Rectal smooth muscle tissue (tissue), 1 donor: ENCODE data around the gene TNFRSF25.

ENCODE experiments used
- H3K27ac ChIP-seq: one replicate; pipeline ENCODE4 v1.7.0; 2013; ENCODE audit warnings: low read depth, low read length, inconsistent platforms
- H3K27me3 ChIP-seq: one replicate; pipeline ENCODE4 v1.7.0; 2013; ENCODE audit warnings: low read length; ENCODE audit not compliant: control insufficient read depth, insufficient read depth
- H3K36me3 ChIP-seq: one replicate; pipeline ENCODE4 v1.7.0; 2013; ENCODE audit warnings: low read length; ENCODE audit not compliant: control insufficient read depth, insufficient read depth
- H3K4me1 ChIP-seq: one replicate; pipeline ENCODE4 v1.7.0; 2013; ENCODE audit warnings: low read length; ENCODE audit not compliant: control insufficient read depth, insufficient read depth
- H3K4me3 ChIP-seq: one replicate; pipeline ENCODE4 v1.7.0; 2013; ENCODE audit warnings: low read length
- H3K9ac ChIP-seq: one replicate; pipeline ENCODE4 v1.7.0; 2013; ENCODE audit warnings: low read length

The TNFRSF25 gene

DNA sequence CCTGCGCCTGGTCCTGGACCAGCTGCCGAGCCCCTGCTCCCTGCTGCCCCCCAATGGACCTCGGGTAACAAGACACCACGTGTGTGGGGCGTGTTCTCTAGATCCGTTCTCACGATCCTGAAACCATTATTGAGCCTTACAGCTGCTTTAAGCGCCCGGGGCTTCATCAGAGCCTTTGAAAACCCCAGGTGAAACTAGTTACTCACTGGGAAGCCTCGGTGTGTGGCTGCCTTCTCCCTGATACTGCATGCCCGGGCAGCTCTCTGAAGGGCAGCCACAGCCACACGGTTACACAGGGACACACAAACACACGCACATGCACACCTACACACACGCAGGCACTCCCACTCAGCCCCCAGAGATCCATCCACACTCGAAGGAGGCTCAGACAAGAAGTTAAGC, 51.5 kb downstream of the TNFRSF25 start:
- Histone ChIP-seq H3K27me3 (peaks cover 11% of the 10 kb centered on the region), H3K36me3 (no peaks in the 10 kb centered on the region), H3K4me3 (no peak overlapping the region), H3K4me1 (no peaks in the 10 kb centered on the region), H3K9ac (no peak overlapping the region), H3K27ac (no peak overlapping the region)

- no peaks in the 10 kb centered on the region for H3K4me1 ChIP-seq
- peaks cover 2% of the 10 kb centered on the region for H3K27me3 ChIP-seq
- no peak overlapping the region for H3K9ac ChIP-seq
- H3K4me3 ChIP-seq: no peak overlapping the region
- H3K36me3 ChIP-seq: no peaks in the 10 kb centered on the region
- no peak overlapping the region for H3K27ac ChIP-seq
Observed at GRCh38 chr1:6412896-6413295, 53.1 kb downstream of the TNFRSF25 start.
